B cell (primary cell): ENCODE data around the gene TRAPPC12. TPM values are rescaled to one million over a fixed set of nuclear protein-coding genes. Genes with fewer than 3 reads are reported as not detected.
"Not testable (repeated sequence)": the region's sequence is repeated elsewhere in the genome, so short reads cannot be mapped to it uniquely, and the experiment has no call there.

Experiments used
- ATAC-seq: fragments of 200-7000 bp; cut with Tn5 transposase; one replicate; pipeline ENCODE4 v1.10.0; 2021; ENCODE audit warnings: low read depth, mild to moderate bottlenecking, moderate number of reproducible peaks, moderate library complexity
- CTCF ChIA-PET: fragments of 350-600 bp; sonication (Branson Sonifier 250); formaldehyde crosslinking; loops from one replicate; lab custom pipeline; 2021; ENCODE audit warnings: antibody characterized with exemption, inconsistent platforms; lab: Charles Lee
- POLR2A ChIA-PET: fragments of 350-600 bp; sonication (Branson Sonifier 250); formaldehyde crosslinking; loops from one replicate; lab custom pipeline; 2021; ENCODE audit warnings: antibody characterized with exemption; lab: Charles Lee
- DNase-seq: peaks from one replicate; pipeline ENCODE4 v3.0.0; 2013
- H2AFZ ChIP-seq: 2 replicates; pipeline ENCODE4 v1.6.1; 2012; ENCODE audit warnings: mild to moderate bottlenecking, low read depth, low read length; ENCODE audit not compliant: insufficient read depth, poor library complexity, severe bottlenecking
- H3K27ac ChIP-seq, 2 donors: 1 replicate in 1 of 2; 2 replicates in 1 of 2; pipeline ENCODE4 v1.5.1; 2012 to 2013; ENCODE audit warnings: low read length in 2 of 2, mild to moderate bottlenecking in 2 of 2, moderate library complexity in 1 of 2
- H3K27me3 ChIP-seq, 4 experiments: fragments of 200-600 bp in 1 of 4; sonication (generic) in 1 of 4; replicated peaks in 1 of 4; 1 replicate in 2 of 4; 2 replicates in 2 of 4; pipeline versions ENCODE4 v1.6.1 to v1.7.0; 2013 to 2016; ENCODE audit warnings: low read length in 3 of 4, mild to moderate bottlenecking in 2 of 4, mixed read lengths in 1 of 4, moderate library complexity in 1 of 4; ENCODE audit not compliant: insufficient read depth in 4 of 4, control insufficient read depth in 3 of 4; ENCODE audit errors: control extremely low read depth in 1 of 4
- H3K36me3 ChIP-seq, 2 experiments: replicated peaks in 1 of 2; 1 replicate in 1 of 2; 2 replicates in 1 of 2; pipeline versions ENCODE4 v1.6.1 to v1.7.1; 2013; ENCODE audit warnings: low read length in 1 of 2; ENCODE audit not compliant: insufficient read depth in 2 of 2, control insufficient read depth in 1 of 2; ENCODE audit errors: control extremely low read depth in 1 of 2, extremely low read depth in 1 of 2
- H3K4me1 ChIP-seq, 2 donors: fragments of 200-600 bp in 1 of 2; sonication (generic) in 1 of 2; 1 replicate in 1 of 2; 2 replicates in 1 of 2; pipeline versions ENCODE4 v1.5.1 to v1.6.1; 2013 to 2017; ENCODE audit warnings: low read length in 2 of 2; ENCODE audit not compliant: control insufficient read depth in 2 of 2, insufficient read depth in 2 of 2
- H3K4me2 ChIP-seq: replicated peaks from 2 replicates; pipeline ENCODE3; 2012; ENCODE audit warnings: mild to moderate bottlenecking, low read depth, low read length; ENCODE audit not compliant: poor library complexity, severe bottlenecking
- H3K4me3 ChIP-seq, 5 experiments: fragments of 200-600 bp in 1 of 5; sonication (generic) in 1 of 5; 1 replicate in 3 of 5; 2 replicates in 2 of 5; pipeline versions ENCODE4 v1.5.1 to v1.7.0; 2011 to 2016; ENCODE audit warnings: low read length in 4 of 5, mild to moderate bottlenecking in 4 of 5, low read depth in 2 of 5, control low read depth in 1 of 5, moderate library complexity in 1 of 5; ENCODE audit not compliant: insufficient read depth in 1 of 5; ENCODE audit errors: control extremely low read depth in 1 of 5, extremely low read depth in 1 of 5
- H3K79me2 ChIP-seq: fragments of 200-600 bp; sonication (generic); one replicate; pipeline ENCODE4 v1.6.0; 2016; ENCODE audit warnings: low read length; ENCODE audit not compliant: control insufficient read depth, insufficient read depth
- H3K9ac ChIP-seq: fragments of 200-600 bp; sonication (generic); 2 replicates; pipeline ENCODE4 v1.6.1; 2017; ENCODE audit warnings: mild to moderate bottlenecking, low read length, moderate library complexity
- H3K9me3 ChIP-seq, 3 donors: one replicate each; pipeline versions ENCODE4 v1.6.1 to v1.7.1; 2013; ENCODE audit warnings: low read length in 2 of 3; ENCODE audit not compliant: control insufficient read depth in 2 of 3, insufficient read depth in 1 of 3; ENCODE audit errors: control extremely low read depth in 1 of 3
- H4K20me1 ChIP-seq: 2 replicates; pipeline ENCODE4 v1.6.0; 2012; ENCODE audit warnings: mild to moderate bottlenecking, low read length; ENCODE audit not compliant: insufficient read depth, control insufficient read depth, poor library complexity, severe bottlenecking
- H3K27ac Mint-ChIP-seq: one replicate; pipeline ENCODE4 v1.8.0; 2021; ENCODE audit warnings: mixed read lengths
- H3K27me3 Mint-ChIP-seq: one replicate; pipeline ENCODE4 v1.8.0; 2021; ENCODE audit warnings: mixed read lengths
- H3K4me1 Mint-ChIP-seq: one replicate; pipeline ENCODE4 v1.8.0; 2021; ENCODE audit warnings: mixed read lengths
- H3K4me3 Mint-ChIP-seq: one replicate; pipeline ENCODE4 v1.8.0; 2021; ENCODE audit warnings: mixed read lengths
- H3K9me3 Mint-ChIP-seq: one replicate; pipeline ENCODE4 v1.8.0; 2022; ENCODE audit warnings: mixed read lengths; ENCODE audit not compliant: insufficient read depth
- EZH2 ChIP-seq: IDR thresholded peaks from 2 replicates; pipeline ENCODE4 v1.6.1; 2012; ENCODE audit warnings: borderline replicate concordance, low read depth, mild to moderate bottlenecking, moderate library complexity, low read length; ENCODE audit not compliant: insufficient read depth, poor library complexity, severe bottlenecking
- WGBS: methylation state at CpG from one replicate; pipeline ENCODE4 v1.1.5; 2013; ENCODE audit warnings: missing lambda C conversion rate; ENCODE audit not compliant: insufficient coverage; 5-methylcytosine and 5-hydroxymethylcytosine counted together
- intact Hi-C: fragments of 100-400 bp; cut with micrococcal nuclease; formaldehyde crosslinking; loops from one replicate; pipeline ENCODE4 v1.10.0; 2022
- polyA plus RNA-seq: library from polyadenylated mRNA; depleted of rRNA; stranded (reverse); fragments of >200 nt; gene quantifications from 2 replicates; pipeline ENCODE4 v1.2.3, GENCODE V29; 2012
- total RNA-seq, 2 donors: library from RNA; stranded (reverse); fragments of 120-200 nt in 1 of 2; gene quantifications; 1 replicate in 1 of 2; 2 replicates in 1 of 2; pipeline versions ENCODE4 v1.2.3 to v1.2.4, GENCODE V29; 2013 to 2022
- TF ChIP-seq, protein P1 (sequence below): fragments of 200-600 bp; IDR thresholded peaks from one replicate; pipeline ENCODE4 v1.8.0; 2022; ENCODE audit warnings: antibody characterized with exemption, mild to moderate bottlenecking

TRAPPC12 gene
- total and polyA plus RNA-seq, 2 donors (not counting 1 experiment from before 2014, with no cell fraction given): 80.9 to 151 TPM

GRCh38 chr2:3356799-3357198 lies 22.7 kb upstream of the TRAPPC12 start:
- ChIA-PET CTCF (no interaction called here), POLR2A (interaction anchor here (0.6 kb wide), 1 partner anchor 38 kb away, joined by 6 read pairs; no protein-coding TSS in a partner anchor)
- Mint-ChIP-seq H3K27me3 (no peaks in the 10 kb centered on the region), H3K27ac (peak overlapping the region; percentile 75), H3K4me1 (peaks cover 39% of the 10 kb centered on the region), H3K9me3 (peaks cover 3% of the 10 kb centered on the region), H3K4me3 (no peak overlapping the region)
- Histone ChIP-seq H3K79me2 (peaks cover 57% of the 10 kb centered on the region), H3K27ac (peak overlapping the region; percentile 13 to 37), H4K20me1 (peaks cover 14% of the 10 kb centered on the region), H3K27me3 (no peaks in the 10 kb centered on the region), H2AFZ (no peak overlapping the region), H3K36me3 (peaks cover 0 to 20% of the 10 kb centered on the region in 2 experiments), H3K4me3 (no peak overlapping the region), H3K4me1 (peaks cover 12 to 17% of the 10 kb centered on the region in 2 donors), H3K9ac (no peak overlapping the region), H3K4me2 (no peak overlapping the region), H3K9me3 (peaks cover 0 to 7% (median 2%) of the 10 kb centered on the region in 3 donors)
- DNase-seq: no peak
- no peak for ATAC-seq
- intact Hi-C loops: no loop called here
- TF ChIP-seq, protein P1, sequence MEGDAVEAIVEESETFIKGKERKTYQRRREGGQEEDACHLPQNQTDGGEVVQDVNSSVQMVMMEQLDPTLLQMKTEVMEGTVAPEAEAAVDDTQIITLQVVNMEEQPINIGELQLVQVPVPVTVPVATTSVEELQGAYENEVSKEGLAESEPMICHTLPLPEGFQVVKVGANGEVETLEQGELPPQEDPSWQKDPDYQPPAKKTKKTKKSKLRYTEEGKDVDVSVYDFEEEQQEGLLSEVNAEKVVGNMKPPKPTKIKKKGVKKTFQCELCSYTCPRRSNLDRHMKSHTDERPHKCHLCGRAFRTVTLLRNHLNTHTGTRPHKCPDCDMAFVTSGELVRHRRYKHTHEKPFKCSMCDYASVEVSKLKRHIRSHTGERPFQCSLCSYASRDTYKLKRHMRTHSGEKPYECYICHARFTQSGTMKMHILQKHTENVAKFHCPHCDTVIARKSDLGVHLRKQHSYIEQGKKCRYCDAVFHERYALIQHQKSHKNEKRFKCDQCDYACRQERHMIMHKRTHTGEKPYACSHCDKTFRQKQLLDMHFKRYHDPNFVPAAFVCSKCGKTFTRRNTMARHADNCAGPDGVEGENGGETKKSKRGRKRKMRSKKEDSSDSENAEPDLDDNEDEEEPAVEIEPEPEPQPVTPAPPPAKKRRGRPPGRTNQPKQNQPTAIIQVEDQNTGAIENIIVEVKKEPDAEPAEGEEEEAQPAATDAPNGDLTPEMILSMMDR: no peak
- TF ChIP-seq EZH2: no peak
- WGBS: no CpG with 5 or more reads among the region's 2 CpGs

DNA sequence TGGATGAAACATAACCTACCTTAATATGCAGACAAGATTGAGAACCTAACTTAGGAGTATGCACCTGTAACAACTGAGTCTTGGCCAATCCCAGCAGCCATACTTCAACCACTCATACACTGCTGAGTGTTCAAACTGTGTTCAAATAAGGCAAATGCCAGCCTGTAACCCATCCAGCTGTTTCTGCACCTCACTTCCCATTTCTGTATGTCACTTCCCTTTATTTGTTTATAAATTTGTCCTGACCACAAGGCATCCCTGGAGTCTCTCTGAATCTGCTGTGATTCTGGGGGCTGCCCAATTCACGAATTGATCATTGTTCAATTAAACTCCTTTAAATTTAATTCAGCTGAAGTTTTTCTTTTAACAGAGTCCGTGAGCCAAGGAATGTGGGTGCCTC lies 22.0 kb upstream of the TRAPPC12 start:
- peak; percentile 40 for DNase-seq
- not testable (repeated sequence) for H2AFZ ChIP-seq

More for the DNA sequence above, 22.0 kb upstream of the TRAPPC12 start:
- Mint-ChIP-seq H3K4me3 (peak overlapping the region; percentile 9), H3K4me1 (peaks cover 43% of the 10 kb centered on the region), H3K27ac (peak overlapping the region; percentile 75)
- H3K9me3 ChIP-seq, H3K9ac ChIP-seq, H3K27me3 ChIP-seq, H3K9me3 Mint-ChIP-seq, ATAC-seq, H3K27me3 Mint-ChIP-seq, CTCF ChIA-PET, H3K4me2 ChIP-seq, H3K4me3 ChIP-seq, intact Hi-C loops, POLR2A ChIA-PET: not testable (repeated sequence)
- peaks cover 60% of the 10 kb centered on the region for H3K79me2 ChIP-seq
- peaks cover 0 to 17% of the 10 kb centered on the region in 2 experiments for H3K36me3 ChIP-seq
- H3K27ac ChIP-seq: peak overlapping the region in 1 of 2 donors; percentile 50
- H3K4me1 ChIP-seq: peaks cover 12 to 20% of the 10 kb centered on the region in 2 donors
- WGBS: no CpG with 5 or more reads among the region's 2 CpGs
- H4K20me1 ChIP-seq: peaks cover 18% of the 10 kb centered on the region
